Measurements from ENCODE around the gene GUCY1B1. TPM values are rescaled to one million over a fixed set of nuclear protein-coding genes. Genes with fewer than 3 reads are reported as not detected.

The GUCY1B1 gene
- 1.8 and 4.8 TPM in 2 replicates for total RNA-seq

GRCh38 chr4:155758481-155759371 lies at the start of gene GUCY1B1:
GUCY1B1 (plus strand) TSS chr4:155759021; CDS start chr4:155759141, 120 bp downstream.

Other genes with a start within 250 kb of the GUCY1B1 start
- gene GUCY1A1, start 92.2 kb upstream of the GUCY1B1 start, total RNA-seq, result under 0.01 and 0.37 TPM in 2 replicates
- not detected in 2 replicates for gene ASIC5, start 107.3 kb downstream of the GUCY1B1 start, total RNA-seq
- gene TDO2, start 144.7 kb downstream of the GUCY1B1 start, total RNA-seq, result under 0.01 TPM in 1 of 2 replicates, not detected in the other
- 3.7 and 8.5 TPM in 2 replicates for gene CTSO, start 194.8 kb downstream of the GUCY1B1 start, total RNA-seq